Neural crest cell (in vitro differentiated cells): ENCODE data around the gene ZSCAN31. TPM values are rescaled to one million over a fixed set of nuclear protein-coding genes. Genes with fewer than 3 reads are reported as not detected.

Experiments
- DNase-seq: peaks from one replicate; pipeline ENCODE4 v3.0.0; 2021; ENCODE audit warnings: low read depth, mixed read lengths, low spot score
- H3K27ac Mint-ChIP-seq: one replicate; pipeline ENCODE4 v1.8.0; 2021; ENCODE audit warnings: mild to moderate bottlenecking, mixed read lengths; ENCODE audit not compliant: unreplicated experiment
- H3K27me3 Mint-ChIP-seq: 2 replicates; pipeline ENCODE4 v1.8.0; 2021; ENCODE audit warnings: low read depth, mild to moderate bottlenecking, mixed read lengths
- H3K36me3 Mint-ChIP-seq: 2 replicates; pipeline ENCODE4 v1.8.0; 2021; ENCODE audit warnings: low read depth, mild to moderate bottlenecking, mixed read lengths
- H3K4me1 Mint-ChIP-seq: 2 replicates; pipeline ENCODE4 v1.8.0; 2021; ENCODE audit warnings: mixed read lengths
- H3K4me3 Mint-ChIP-seq: one replicate; pipeline ENCODE4 v1.8.0; 2021; ENCODE audit warnings: mild to moderate bottlenecking, mixed read lengths
- H3K9me3 Mint-ChIP-seq: 2 replicates; pipeline ENCODE4 v1.8.0; 2021; ENCODE audit warnings: mixed read lengths
- total RNA-seq: library from RNA; stranded (reverse); gene quantifications from 2 replicates; pipeline ENCODE4 v1.2.1, GENCODE V29; 2021
- TF ChIP-seq, protein P1 (sequence below): fragments of 200-600 bp; sonication (generic); conservative IDR thresholded peaks from 2 replicates; pipeline ENCODE4 v1.5.0; 2021; ENCODE audit warnings: antibody characterized with exemption, mild to moderate bottlenecking

Gene ZSCAN31
- total RNA-seq, 1 donor from 2014 or later, result 6.7 TPM

DNA sequence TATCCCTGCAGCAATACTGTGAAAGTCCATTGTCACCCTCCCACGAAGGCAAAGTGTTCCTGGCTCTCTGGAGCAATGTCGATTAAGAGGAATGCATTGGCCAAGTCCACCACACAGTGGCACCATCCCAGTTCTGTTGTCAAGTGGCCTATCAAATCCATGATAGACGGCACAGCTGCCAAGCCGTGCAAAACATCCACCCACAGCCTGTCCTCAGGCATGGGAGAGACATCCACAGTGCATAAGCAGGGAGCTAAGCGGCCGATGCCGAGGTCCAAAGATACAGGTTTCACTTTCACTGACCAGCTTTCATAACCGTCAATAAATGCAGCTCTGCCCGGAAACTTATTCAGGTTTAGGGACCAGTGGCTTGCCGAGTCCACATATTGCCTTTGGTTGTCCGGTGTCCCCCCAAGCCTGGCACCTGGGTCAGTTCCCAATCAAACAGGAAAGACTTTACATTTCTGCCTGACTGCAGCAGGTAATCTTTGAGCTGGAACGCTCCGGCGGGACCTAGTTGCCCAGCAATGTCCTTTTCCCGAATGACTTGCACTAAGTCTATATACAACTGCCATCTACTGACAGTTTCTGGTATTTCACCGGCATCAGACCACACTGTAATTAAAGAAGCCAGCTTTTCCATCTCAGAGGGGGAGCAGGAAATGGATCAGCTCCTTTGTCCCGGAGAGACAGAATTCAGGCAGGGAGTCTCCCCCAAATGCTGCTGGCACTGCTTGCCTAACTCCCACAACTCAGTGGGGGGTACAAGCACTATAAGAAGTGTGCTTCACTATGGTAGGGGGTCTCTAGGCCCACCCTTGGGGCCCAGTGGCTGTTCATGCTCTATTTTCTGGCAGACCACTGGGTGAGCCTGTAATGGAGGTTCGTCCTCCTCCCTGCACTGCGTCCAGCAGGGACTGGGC lies 20.1 kb upstream of the ZSCAN31 start:
- Mint-ChIP-seq H3K4me1 (peaks cover 26% of the 10 kb centered on the region), H3K27ac (peak overlapping the region; percentile 36), H3K36me3 (peaks cover 11% of the 10 kb centered on the region), H3K9me3 (peaks cover 3% of the 10 kb centered on the region), H3K27me3 (no peaks in the 10 kb centered on the region), H3K4me3 (peak overlapping the region; percentile 94)
- TF ChIP-seq, protein P1, sequence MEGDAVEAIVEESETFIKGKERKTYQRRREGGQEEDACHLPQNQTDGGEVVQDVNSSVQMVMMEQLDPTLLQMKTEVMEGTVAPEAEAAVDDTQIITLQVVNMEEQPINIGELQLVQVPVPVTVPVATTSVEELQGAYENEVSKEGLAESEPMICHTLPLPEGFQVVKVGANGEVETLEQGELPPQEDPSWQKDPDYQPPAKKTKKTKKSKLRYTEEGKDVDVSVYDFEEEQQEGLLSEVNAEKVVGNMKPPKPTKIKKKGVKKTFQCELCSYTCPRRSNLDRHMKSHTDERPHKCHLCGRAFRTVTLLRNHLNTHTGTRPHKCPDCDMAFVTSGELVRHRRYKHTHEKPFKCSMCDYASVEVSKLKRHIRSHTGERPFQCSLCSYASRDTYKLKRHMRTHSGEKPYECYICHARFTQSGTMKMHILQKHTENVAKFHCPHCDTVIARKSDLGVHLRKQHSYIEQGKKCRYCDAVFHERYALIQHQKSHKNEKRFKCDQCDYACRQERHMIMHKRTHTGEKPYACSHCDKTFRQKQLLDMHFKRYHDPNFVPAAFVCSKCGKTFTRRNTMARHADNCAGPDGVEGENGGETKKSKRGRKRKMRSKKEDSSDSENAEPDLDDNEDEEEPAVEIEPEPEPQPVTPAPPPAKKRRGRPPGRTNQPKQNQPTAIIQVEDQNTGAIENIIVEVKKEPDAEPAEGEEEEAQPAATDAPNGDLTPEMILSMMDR, result peak; percentile 78
- peak; percentile 71 for DNase-seq

DNA sequence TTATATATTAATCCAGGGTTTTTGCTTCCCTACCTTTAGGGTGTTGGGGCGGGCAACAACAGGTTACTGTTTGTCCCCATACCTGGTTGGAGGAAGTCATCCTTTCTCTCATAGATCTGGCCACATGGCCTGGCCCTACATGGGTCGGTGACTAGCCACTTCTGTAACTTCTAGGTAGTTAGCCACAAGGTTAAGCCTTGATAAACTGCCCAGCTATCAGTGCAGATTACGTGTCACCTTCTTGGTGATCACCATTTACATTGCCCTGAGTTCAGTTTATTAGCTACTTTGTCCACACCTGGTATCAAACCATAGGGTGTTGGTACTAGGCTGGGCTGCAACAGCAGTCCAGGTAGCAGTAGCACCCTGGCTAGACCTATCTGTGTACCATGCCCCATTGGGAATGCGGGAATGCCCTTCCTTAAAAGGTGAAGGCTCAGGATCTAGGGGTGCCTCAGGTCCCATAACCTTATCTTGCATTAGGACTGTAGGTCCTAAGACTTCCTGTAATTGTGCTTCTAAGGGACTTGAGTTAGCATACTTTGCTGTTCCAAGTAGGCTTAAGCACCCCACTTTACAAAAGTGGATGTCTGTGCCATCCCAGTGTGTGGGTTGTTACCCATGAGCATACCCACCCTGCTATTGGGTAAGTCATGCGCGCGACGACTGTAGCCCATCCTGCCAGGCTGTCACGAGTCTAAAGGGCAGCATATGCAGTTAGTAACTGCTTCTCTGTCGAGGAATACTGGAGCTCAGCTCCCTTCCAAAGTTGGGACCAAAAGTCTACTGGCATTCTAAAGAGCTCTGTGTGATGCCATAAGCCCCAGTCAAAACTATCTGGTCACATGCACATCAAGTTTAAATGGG lies 19.0 kb upstream of the ZSCAN31 start:
- peaks cover 3% of the 10 kb centered on the region for H3K9me3 Mint-ChIP-seq
- H3K4me1 Mint-ChIP-seq, result peaks cover 37% of the 10 kb centered on the region
- H3K36me3 Mint-ChIP-seq, result peaks cover 11% of the 10 kb centered on the region
- peak overlapping the region; percentile 94 for H3K4me3 Mint-ChIP-seq
- no peak for DNase-seq
- TF ChIP-seq, protein P1, result no peak
- no peaks in the 10 kb centered on the region for H3K27me3 Mint-ChIP-seq
- H3K27ac Mint-ChIP-seq, result no peak overlapping the region

DNA sequence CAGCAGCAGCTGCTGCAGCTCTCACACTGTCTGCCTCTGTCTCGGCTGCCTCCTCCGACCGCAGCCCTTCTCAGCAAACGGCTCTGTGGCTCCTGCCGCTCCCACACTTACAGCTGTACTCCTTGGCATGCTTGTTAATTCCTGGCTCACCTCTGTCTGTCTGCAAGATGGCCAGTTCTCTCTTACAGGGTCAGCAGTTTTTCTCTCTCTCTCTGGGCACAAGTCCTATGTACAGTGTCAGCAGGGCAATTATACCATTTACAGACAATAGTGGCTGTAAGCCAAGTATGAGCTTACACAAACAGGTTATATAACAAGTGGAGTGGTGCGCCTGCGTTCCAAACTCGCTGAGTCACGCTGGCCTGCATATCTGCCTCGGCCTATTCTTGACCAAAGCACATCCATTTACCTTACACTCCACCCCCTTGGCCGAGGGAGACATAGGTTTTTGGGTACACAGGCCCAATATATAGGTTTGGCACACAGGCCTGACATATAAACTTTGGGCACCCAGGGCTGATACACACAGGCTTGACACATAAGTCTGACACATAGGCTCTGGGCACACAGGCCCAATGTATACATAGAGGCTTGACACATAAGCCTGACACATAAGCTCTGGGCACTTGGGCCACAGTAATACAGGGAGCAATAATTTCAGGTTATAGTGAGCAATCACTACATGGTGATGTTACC lies 18.2 kb upstream of the ZSCAN31 start:
- Mint-ChIP-seq H3K27me3 (peaks cover 4% of the 10 kb centered on the region), H3K9me3 (peaks cover 3% of the 10 kb centered on the region), H3K36me3 (peaks cover 11% of the 10 kb centered on the region), H3K4me3 (peak overlapping the region; percentile 56), H3K27ac (no peak overlapping the region), H3K4me1 (peaks cover 43% of the 10 kb centered on the region)
- DNase-seq, result no peak
- TF ChIP-seq, protein P1, result no peak

DNA sequence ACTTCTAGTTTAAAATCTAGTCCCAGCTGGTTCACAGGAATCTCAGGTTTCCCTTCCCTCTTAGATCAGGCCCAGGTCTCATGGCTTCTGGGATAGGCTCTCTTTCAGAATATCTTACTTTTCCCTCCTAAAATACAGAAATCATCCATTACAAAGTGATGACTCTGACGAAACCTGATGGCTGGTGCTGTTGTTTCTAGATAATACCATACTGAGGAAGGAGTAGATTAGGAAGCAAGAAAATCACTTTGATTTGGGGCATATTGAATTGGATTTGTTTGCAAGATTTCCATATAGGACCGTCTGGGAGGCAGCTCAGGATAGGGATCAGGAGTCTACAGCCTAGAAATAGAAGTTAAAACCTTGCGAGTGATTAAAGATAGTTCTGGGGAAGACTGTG lies 17.4 kb upstream of the ZSCAN31 start:
- H3K27ac Mint-ChIP-seq, result no peak overlapping the region

More for the DNA sequence above, 17.4 kb upstream of the ZSCAN31 start:
- Mint-ChIP-seq H3K4me3 (peak overlapping the region; percentile 98), H3K9me3 (peaks cover 3% of the 10 kb centered on the region), H3K4me1 (peaks cover 43% of the 10 kb centered on the region), H3K36me3 (peaks cover 11% of the 10 kb centered on the region), H3K27me3 (peaks cover 5% of the 10 kb centered on the region)
- TF ChIP-seq, protein P1, result no peak
- DNase-seq, result no peak
